HEK293 (cell line): Measurements from ENCODE around the gene TMEM114.

ENCODE experiments used
- GLI2 ChIP-seq: fragments of 450-650 bp; formaldehyde crosslinking; IDR thresholded peaks from 2 replicates; pipeline ENCODE4; 2017; ENCODE audit warnings: missing biosample characterization, missing genetic modification characterization, low read depth, borderline replicate concordance
- GLI4 ChIP-seq: fragments of 450-650 bp; formaldehyde crosslinking; IDR thresholded peaks from 2 replicates; pipeline ENCODE4 v1.5.1; 2016; ENCODE audit warnings: missing biosample characterization, missing genetic modification characterization
- OSR2 ChIP-seq: fragments of 450-650 bp; formaldehyde crosslinking; IDR thresholded peaks from 2 replicates; pipeline ENCODE4 v1.5.1; 2016; ENCODE audit warnings: missing biosample characterization, missing genetic modification characterization
- PRDM1 ChIP-seq: fragments of 450-650 bp; formaldehyde crosslinking; IDR thresholded peaks from 2 replicates; pipeline ENCODE4; 2016; ENCODE audit warnings: missing biosample characterization, missing genetic modification characterization
- SALL2 ChIP-seq: fragments of 450-650 bp; formaldehyde crosslinking; IDR thresholded peaks from 2 replicates; pipeline ENCODE4 v1.5.0; 2017; ENCODE audit warnings: missing biosample characterization, mild to moderate bottlenecking, missing genetic modification characterization, borderline replicate concordance
- SCRT1 ChIP-seq: fragments of 450-650 bp; formaldehyde crosslinking; IDR thresholded peaks from 2 replicates; pipeline ENCODE4 v1.5.1; 2016; ENCODE audit warnings: missing biosample characterization, missing genetic modification characterization, borderline replicate concordance
- SP2 ChIP-seq: fragments of 450-650 bp; formaldehyde crosslinking; IDR thresholded peaks from 2 replicates; pipeline ENCODE4 v1.5.1; 2016; ENCODE audit warnings: missing biosample characterization, missing genetic modification characterization
- TRIM28 ChIP-seq: IDR thresholded peaks from 2 replicates; pipeline ENCODE4 v1.6.1; 2011; ENCODE audit warnings: low read length, control low read depth, borderline replicate concordance
- ZBTB48 ChIP-seq: fragments of 450-650 bp; formaldehyde crosslinking; IDR thresholded peaks from 2 replicates; pipeline ENCODE4 v1.5.1; 2016; ENCODE audit warnings: missing biosample characterization, missing genetic modification characterization
- ZBTB8A ChIP-seq: fragments of 450-650 bp; formaldehyde crosslinking; IDR thresholded peaks from 2 replicates; pipeline ENCODE4 v1.5.1; 2016; ENCODE audit warnings: missing biosample characterization, missing genetic modification characterization
- ZFHX2 ChIP-seq: fragments of 450-650 bp; formaldehyde crosslinking; conservative IDR thresholded peaks from 2 replicates; pipeline ENCODE4 v1.5.1; 2016; ENCODE audit warnings: missing biosample characterization, missing genetic modification characterization
- ZNF155 ChIP-seq: fragments of 450-650 bp; formaldehyde crosslinking; IDR thresholded peaks from 2 replicates; pipeline ENCODE4 v1.5.1; 2016; ENCODE audit warnings: missing biosample characterization, missing genetic modification characterization
- ZNF2 ChIP-seq: fragments of 450-650 bp; formaldehyde crosslinking; IDR thresholded peaks from 2 replicates; pipeline ENCODE4 v1.5.1; 2016; ENCODE audit warnings: missing biosample characterization, missing genetic modification characterization
- ZNF274 ChIP-seq, 2 experiments: fragments of 200-500 bp in 1 of 2; fragments of 450-650 bp in 1 of 2; sonication (Bioruptor generic) in 1 of 2; formaldehyde crosslinking in 1 of 2; IDR thresholded peaks; 2 replicates each; pipeline versions ENCODE4 v1.5.1 to v1.6.1; 2014 to 2016; ENCODE audit warnings: borderline replicate concordance in 1 of 2, inconsistent platforms in 1 of 2, low read length in 1 of 2, missing biosample characterization in 1 of 2, missing genetic modification characterization in 1 of 2
- ZNF335 ChIP-seq: fragments of 450-650 bp; formaldehyde crosslinking; conservative IDR thresholded peaks from 2 replicates; pipeline ENCODE4 v1.5.1; 2016; ENCODE audit warnings: missing biosample characterization, missing genetic modification characterization
- ZNF37A ChIP-seq: fragments of 450-650 bp; IDR thresholded peaks from 2 replicates; pipeline ENCODE4 v1.5.1; 2018; ENCODE audit warnings: missing biosample characterization, missing genetic modification characterization
- ZNF426 ChIP-seq: fragments of 450-650 bp; formaldehyde crosslinking; IDR thresholded peaks from 2 replicates; pipeline ENCODE4 v1.5.1; 2017; ENCODE audit warnings: missing biosample characterization, missing genetic modification characterization, mild to moderate bottlenecking, inconsistent platforms, moderate library complexity
- ZNF664 ChIP-seq: fragments of 450-650 bp; formaldehyde crosslinking; IDR thresholded peaks from 2 replicates; pipeline ENCODE4 v1.5.1; 2016; ENCODE audit warnings: missing biosample characterization, missing genetic modification characterization
- ZNF701 ChIP-seq: fragments of 450-650 bp; formaldehyde crosslinking; IDR thresholded peaks from 2 replicates; pipeline ENCODE4 v1.5.1; 2016; ENCODE audit warnings: missing biosample characterization, missing genetic modification characterization
- ZNF747 ChIP-seq: fragments of 450-650 bp; formaldehyde crosslinking; IDR thresholded peaks from 2 replicates; pipeline ENCODE4 v1.5.1; 2016; ENCODE audit warnings: missing biosample characterization, missing genetic modification characterization
- TF ChIP-seq, protein P1 (sequence below): fragments of 450-650 bp; formaldehyde crosslinking; IDR thresholded peaks from 2 replicates; pipeline ENCODE4 v1.5.1; 2016; ENCODE audit warnings: missing biosample characterization, missing genetic modification characterization
- TF ChIP-seq, protein P2 (sequence below): fragments of 450-650 bp; formaldehyde crosslinking; IDR thresholded peaks from 2 replicates; pipeline ENCODE4 v1.5.1; 2016; ENCODE audit warnings: missing biosample characterization, missing genetic modification characterization
- TF ChIP-seq, protein P3 (sequence below): fragments of 450-650 bp; formaldehyde crosslinking; IDR thresholded peaks from 2 replicates; pipeline ENCODE4 v1.5.1; 2016; ENCODE audit warnings: missing biosample characterization, missing genetic modification characterization
- TF ChIP-seq, protein P4 (sequence below): fragments of 450-650 bp; formaldehyde crosslinking; IDR thresholded peaks from 2 replicates; pipeline ENCODE4 v1.5.1; 2016; ENCODE audit warnings: missing biosample characterization, missing genetic modification characterization, borderline replicate concordance
- TF ChIP-seq, protein P5 (sequence below): fragments of 450-650 bp; formaldehyde crosslinking; IDR thresholded peaks from 2 replicates; pipeline ENCODE4 v1.5.1; 2016; ENCODE audit warnings: missing biosample characterization, missing genetic modification characterization
- TF ChIP-seq, protein P6 (sequence below): fragments of 450-650 bp; formaldehyde crosslinking; IDR thresholded peaks from 2 replicates; pipeline ENCODE4 v1.5.1; 2016; ENCODE audit warnings: missing biosample characterization, missing genetic modification characterization, borderline replicate concordance

The TMEM114 gene

DNA sequence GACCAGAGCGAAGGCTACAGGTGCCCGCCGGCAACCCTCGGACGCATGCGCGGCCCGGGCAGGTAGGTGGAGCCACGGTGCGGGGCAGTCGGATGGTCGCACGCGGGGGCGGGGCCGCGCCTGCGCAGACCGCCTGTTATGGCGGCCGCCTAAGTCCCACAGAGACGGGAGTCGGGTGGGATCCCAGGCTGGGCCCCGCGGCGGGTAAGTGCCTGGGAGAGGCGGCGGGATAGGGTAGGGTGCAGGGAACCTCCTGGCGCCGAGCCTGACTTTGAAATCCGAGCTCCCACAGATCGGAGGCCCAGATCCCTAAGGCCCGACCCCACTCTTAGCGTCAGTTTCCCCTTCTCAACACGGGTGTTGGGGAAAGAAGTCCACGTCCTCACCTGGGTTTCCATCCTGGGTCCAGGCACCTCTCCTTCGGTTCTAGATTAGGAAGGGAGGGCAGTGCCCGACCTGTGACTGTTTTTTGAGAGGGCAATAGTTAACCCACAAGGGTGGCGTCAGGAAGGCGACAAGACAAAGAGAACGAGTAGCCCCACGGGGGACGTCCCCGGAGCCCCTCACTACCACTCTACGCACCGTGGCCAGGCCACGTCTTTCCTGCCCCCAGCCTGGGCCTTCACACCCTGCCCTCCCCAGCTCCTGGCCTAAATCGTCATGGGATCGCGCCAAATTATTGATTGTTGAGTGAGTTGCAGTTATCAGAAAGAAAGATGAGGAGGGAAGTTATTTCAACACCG lies 31.4 kb upstream of the TMEM114 start, which contains the start of gene METTL22 (continued):
- peak; percentile 40; the same call in 1 of the 2 replicates for TF ChIP-seq ZBTB48 (tag by site-specific recombination)
- TF ChIP-seq TRIM28, result no peak
- TF ChIP-seq, protein P1, sequence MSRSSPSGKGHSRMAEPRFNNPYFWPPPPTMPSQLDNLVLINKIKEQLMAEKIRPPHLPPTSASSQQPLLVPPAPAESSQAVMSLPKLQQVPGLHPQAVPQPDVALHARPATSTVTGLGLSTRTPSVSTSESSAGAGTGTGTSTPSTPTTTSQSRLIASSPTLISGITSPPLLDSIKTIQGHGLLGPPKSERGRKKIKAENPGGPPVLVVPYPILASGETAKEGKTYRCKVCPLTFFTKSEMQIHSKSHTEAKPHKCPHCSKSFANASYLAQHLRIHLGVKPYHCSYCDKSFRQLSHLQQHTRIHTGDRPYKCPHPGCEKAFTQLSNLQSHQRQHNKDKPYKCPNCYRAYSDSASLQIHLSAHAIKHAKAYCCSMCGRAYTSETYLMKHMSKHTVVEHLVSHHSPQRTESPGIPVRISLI (tag by site-specific recombination), result no peak
- TF ChIP-seq PRDM1 (tag by site-specific recombination), result no peak
- no peak for TF ChIP-seq ZNF701
- TF ChIP-seq, protein P2, sequence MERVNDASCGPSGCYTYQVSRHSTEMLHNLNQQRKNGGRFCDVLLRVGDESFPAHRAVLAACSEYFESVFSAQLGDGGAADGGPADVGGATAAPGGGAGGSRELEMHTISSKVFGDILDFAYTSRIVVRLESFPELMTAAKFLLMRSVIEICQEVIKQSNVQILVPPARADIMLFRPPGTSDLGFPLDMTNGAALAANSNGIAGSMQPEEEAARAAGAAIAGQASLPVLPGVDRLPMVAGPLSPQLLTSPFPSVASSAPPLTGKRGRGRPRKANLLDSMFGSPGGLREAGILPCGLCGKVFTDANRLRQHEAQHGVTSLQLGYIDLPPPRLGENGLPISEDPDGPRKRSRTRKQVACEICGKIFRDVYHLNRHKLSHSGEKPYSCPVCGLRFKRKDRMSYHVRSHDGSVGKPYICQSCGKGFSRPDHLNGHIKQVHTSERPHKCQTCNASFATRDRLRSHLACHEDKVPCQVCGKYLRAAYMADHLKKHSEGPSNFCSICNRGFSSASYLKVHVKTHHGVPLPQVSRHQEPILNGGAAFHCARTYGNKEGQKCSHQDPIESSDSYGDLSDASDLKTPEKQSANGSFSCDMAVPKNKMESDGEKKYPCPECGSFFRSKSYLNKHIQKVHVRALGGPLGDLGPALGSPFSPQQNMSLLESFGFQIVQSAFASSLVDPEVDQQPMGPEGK, result peak; percentile 36; the same call in 1 of the 2 replicates
- TF ChIP-seq ZNF335 (tag by site-specific recombination), result peak; percentile 79
- TF ChIP-seq, protein P3, sequence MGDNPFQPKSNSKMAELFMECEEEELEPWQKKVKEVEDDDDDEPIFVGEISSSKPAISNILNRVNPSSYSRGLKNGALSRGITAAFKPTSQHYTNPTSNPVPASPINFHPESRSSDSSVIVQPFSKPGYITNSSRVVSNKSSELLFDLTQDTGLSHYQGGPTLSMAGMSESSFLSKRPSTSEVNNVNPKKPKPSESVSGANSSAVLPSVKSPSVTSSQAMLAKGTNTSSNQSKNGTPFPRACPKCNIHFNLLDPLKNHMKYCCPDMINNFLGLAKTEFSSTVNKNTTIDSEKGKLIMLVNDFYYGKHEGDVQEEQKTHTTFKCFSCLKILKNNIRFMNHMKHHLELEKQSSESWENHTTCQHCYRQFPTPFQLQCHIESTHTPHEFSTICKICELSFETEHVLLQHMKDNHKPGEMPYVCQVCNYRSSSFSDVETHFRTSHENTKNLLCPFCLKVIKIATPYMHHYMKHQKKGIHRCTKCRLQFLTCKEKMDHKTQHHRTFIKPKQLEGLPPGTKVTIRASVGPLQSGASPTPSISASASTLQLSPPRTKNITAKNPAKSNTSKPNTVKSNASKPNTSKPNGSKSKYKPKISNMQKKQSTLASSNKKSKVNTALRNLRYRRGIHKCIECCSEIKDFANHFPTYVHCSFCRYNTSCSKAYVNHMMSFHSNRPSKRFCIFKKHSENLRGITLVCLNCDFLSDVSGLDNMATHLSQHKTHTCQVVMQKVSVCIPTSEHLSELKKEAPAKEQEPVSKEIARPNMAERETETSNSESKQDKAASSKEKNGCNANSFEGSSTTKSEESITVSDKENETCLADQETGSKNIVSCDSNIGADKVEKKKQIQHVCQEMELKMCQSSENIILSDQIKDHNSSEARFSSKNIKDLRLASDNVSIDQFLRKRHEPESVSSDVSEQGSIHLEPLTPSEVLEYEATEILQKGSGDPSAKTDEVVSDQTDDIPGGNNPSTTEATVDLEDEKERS (tag by site-specific recombination), result no peak
- no peak; the same call in 1 of the 2 replicates for TF ChIP-seq ZFHX2 (tag by site-specific recombination)
- TF ChIP-seq ZNF747 (tag by site-specific recombination), result no peak
- TF ChIP-seq ZNF426 (tag by site-specific recombination), result no peak
- no peak for TF ChIP-seq GLI2 (tag by site-specific recombination)
- TF ChIP-seq ZNF274 (IDR thresholded peaks at IDR 0.05; ENCODE audit: low read length), result no peak
- no peak for TF ChIP-seq ZNF274 (tag by site-specific recombination; IDR thresholded peaks at IDR 0.05; ENCODE audit: borderline replicate concordance)
- TF ChIP-seq SP2 (tag by site-specific recombination), result peak; percentile 62
- no peak for TF ChIP-seq OSR2
- TF ChIP-seq SALL2, result no peak
- TF ChIP-seq, protein P4, sequence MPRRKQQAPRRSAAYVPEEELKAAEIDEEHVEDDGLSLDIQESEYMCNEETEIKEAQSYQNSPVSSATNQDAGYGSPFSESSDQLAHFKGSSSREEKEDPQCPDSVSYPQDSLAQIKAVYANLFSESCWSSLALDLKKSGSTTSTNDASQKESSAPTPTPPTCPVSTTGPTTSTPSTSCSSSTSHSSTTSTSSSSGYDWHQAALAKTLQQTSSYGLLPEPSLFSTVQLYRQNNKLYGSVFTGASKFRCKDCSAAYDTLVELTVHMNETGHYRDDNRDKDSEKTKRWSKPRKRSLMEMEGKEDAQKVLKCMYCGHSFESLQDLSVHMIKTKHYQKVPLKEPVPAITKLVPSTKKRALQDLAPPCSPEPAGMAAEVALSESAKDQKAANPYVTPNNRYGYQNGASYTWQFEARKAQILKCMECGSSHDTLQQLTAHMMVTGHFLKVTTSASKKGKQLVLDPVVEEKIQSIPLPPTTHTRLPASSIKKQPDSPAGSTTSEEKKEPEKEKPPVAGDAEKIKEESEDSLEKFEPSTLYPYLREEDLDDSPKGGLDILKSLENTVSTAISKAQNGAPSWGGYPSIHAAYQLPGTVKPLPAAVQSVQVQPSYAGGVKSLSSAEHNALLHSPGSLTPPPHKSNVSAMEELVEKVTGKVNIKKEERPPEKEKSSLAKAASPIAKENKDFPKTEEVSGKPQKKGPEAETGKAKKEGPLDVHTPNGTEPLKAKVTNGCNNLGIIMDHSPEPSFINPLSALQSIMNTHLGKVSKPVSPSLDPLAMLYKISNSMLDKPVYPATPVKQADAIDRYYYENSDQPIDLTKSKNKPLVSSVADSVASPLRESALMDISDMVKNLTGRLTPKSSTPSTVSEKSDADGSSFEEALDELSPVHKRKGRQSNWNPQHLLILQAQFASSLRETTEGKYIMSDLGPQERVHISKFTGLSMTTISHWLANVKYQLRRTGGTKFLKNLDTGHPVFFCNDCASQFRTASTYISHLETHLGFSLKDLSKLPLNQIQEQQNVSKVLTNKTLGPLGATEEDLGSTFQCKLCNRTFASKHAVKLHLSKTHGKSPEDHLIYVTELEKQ (tag by site-specific recombination), result no peak
- TF ChIP-seq ZNF664 (tag by site-specific recombination), result no peak
- TF ChIP-seq ZNF155 (tag by site-specific recombination), result no peak
- TF ChIP-seq, protein P5, sequence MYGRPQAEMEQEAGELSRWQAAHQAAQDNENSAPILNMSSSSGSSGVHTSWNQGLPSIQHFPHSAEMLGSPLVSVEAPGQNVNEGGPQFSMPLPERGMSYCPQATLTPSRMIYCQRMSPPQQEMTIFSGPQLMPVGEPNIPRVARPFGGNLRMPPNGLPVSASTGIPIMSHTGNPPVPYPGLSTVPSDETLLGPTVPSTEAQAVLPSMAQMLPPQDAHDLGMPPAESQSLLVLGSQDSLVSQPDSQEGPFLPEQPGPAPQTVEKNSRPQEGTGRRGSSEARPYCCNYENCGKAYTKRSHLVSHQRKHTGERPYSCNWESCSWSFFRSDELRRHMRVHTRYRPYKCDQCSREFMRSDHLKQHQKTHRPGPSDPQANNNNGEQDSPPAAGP (tag by site-specific recombination), result 0 out of 2 replicates have a peak, but pooled peaks have one; percentile 25
- TF ChIP-seq GLI4 (tag by site-specific recombination), result no peak
- TF ChIP-seq, protein P6, sequence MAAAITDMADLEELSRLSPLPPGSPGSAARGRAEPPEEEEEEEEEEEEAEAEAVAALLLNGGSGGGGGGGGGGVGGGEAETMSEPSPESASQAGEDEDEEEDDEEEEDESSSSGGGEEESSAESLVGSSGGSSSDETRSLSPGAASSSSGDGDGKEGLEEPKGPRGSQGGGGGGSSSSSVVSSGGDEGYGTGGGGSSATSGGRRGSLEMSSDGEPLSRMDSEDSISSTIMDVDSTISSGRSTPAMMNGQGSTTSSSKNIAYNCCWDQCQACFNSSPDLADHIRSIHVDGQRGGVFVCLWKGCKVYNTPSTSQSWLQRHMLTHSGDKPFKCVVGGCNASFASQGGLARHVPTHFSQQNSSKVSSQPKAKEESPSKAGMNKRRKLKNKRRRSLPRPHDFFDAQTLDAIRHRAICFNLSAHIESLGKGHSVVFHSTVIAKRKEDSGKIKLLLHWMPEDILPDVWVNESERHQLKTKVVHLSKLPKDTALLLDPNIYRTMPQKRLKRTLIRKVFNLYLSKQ (tag by site-specific recombination), result no peak
- no peak for TF ChIP-seq ZBTB8A
- no peak for TF ChIP-seq ZNF37A
- peak; percentile 59; the same call in 1 of the 2 replicates for TF ChIP-seq SCRT1 (tag by site-specific recombination)
- TF ChIP-seq ZNF2, result no peak
